Measurements from ENCODE around the gene PIK3R1. TPM values are rescaled to one million over a fixed set of nuclear protein-coding genes. Genes with fewer than 3 reads are reported as not detected.

Gene PIK3R1
- 100 to 1,000 TPM in 1 of 4 donors, 10 to 100 TPM in 3; 15.9 to 114 (median 40.8) TPM for total RNA-seq

- Histone ChIP-seq H3K36me3 (peaks cover 0 to 5% (median 0%) of the 10 kb centered on the region in 3 donors), H3K27ac (peak within 1 kb of the TSS; percentile 93 to 98 (median 96)), H3K27me3 (no peaks in the 10 kb centered on the region), H3K4me1 (peaks cover 0 to 41% (median 9%) of the 10 kb centered on the region in 3 donors), H3K4me3 (peak within 1 kb of the TSS; percentile 89 to 98 (median 94)), H3K9me3 (peaks cover 0 to 8% (median 7%) of the 10 kb centered on the region in 3 donors)
- 10% methylated on average over 2 of the region's 78 CpGs; no CpG with 5 or more reads in 1 of the 2 donors for WGBS, 2 donors
- DNase-seq: peak; percentile 76
- TF ChIP-seq CTCF (IDR thresholded peaks at IDR 0.05): peak; percentile 19 to 77 (median 58)
- peak in 3 of 4 donors; percentile 50 to 97 (median 97) for TF ChIP-seq POLR2A (IDR thresholded peaks at IDR 0.05)
- intact Hi-C loops (cut with DNase I): no loop called here
Observed at GRCh38 chr5:68215208-68215897, at the start of gene PIK3R1. PIK3R1 (plus strand) TSS chr5:68215756; CDS start chr5:68226676, 10,920 bp downstream.

- Histone ChIP-seq H3K27me3 (no peaks in the 10 kb centered on the region), H3K36me3 (no peaks in the 10 kb centered on the region), H3K9me3 (no peaks in the 10 kb centered on the region), H3K4me1 (peaks cover 0 to 9% (median 0%) of the 10 kb centered on the region in 3 donors), H3K27ac (no peak overlapping the region), H3K4me3 (no peak overlapping the region)
- DNase-seq: no peak
- 89 to 96% methylated on average over 4 of the region's 4 CpGs for WGBS, 2 donors
- TF ChIP-seq CTCF (IDR thresholded peaks at IDR 0.05) (no peak), POLR2A (IDR thresholded peaks at IDR 0.05) (no peak)
- intact Hi-C loops (cut with DNase I): no loop called here
Observed at GRCh38 chr5:68167195-68167651, 48.3 kb upstream of the PIK3R1 start.

- no peak for DNase-seq
- no peaks in the 10 kb centered on the region for H3K9me3 ChIP-seq
- peaks cover 0 to 12% (median 0%) of the 10 kb centered on the region in 3 donors for H3K4me1 ChIP-seq
- no peaks in the 10 kb centered on the region for H3K27me3 ChIP-seq
- no peak overlapping the region for H3K4me3 ChIP-seq
- TF ChIP-seq CTCF (IDR thresholded peaks at IDR 0.05): no peak
- no peak for TF ChIP-seq POLR2A (IDR thresholded peaks at IDR 0.05)
- peak overlapping the region in 2 of 4 donors; percentile 75 to 82 for H3K27ac ChIP-seq
- WGBS, 2 donors: 42 to 56% methylated on average over 1 of the region's 1 CpG
- H3K36me3 ChIP-seq: no peaks in the 10 kb centered on the region
- intact Hi-C loops (cut with DNase I): no loop called here
Observed at GRCh38 chr5:68169903-68170302, 45.7 kb upstream of the PIK3R1 start.

- WGBS, 2 donors: 54 to 58% methylated on average over 10 of the region's 10 CpGs
- TF ChIP-seq POLR2A (IDR thresholded peaks at IDR 0.05): no peak
- TF ChIP-seq CTCF (IDR thresholded peaks at IDR 0.05): no peak
- Histone ChIP-seq H3K9me3 (no peaks in the 10 kb centered on the region), H3K27me3 (no peaks in the 10 kb centered on the region), H3K36me3 (no peaks in the 10 kb centered on the region), H3K27ac (peak overlapping the region; percentile 29 to 82 (median 66)), H3K4me3 (no peak overlapping the region), H3K4me1 (peaks cover 0 to 12% (median 0%) of the 10 kb centered on the region in 3 donors)
- no peak for DNase-seq
- intact Hi-C loops (cut with DNase I): no loop called here
Observed at GRCh38 chr5:68170826-68171558, 44.6 kb upstream of the PIK3R1 start.

GRCh38 chr5:68172314-68172713, 43.2 kb upstream of the PIK3R1 start:
- TF ChIP-seq POLR2A (IDR thresholded peaks at IDR 0.05): no peak
- no peak for TF ChIP-seq CTCF (IDR thresholded peaks at IDR 0.05)
- Histone ChIP-seq H3K27me3 (no peaks in the 10 kb centered on the region), H3K9me3 (no peaks in the 10 kb centered on the region), H3K4me3 (no peak overlapping the region), H3K27ac (peak overlapping the region; percentile 14 to 82 (median 66)), H3K4me1 (peaks cover 0 to 12% (median 0%) of the 10 kb centered on the region in 3 donors), H3K36me3 (no peaks in the 10 kb centered on the region)
- WGBS, 2 donors: 46 to 67% methylated on average over 1 of the region's 2 CpGs
- no peak for DNase-seq
- intact Hi-C loops (cut with DNase I): no loop called here

Measured in esophagus squamous epithelium (tissue), 5 donors.